Naive thymus-derived CD4-positive, alpha-beta T cell (primary cell): ENCODE measurements around the gene KCNE4. TPM values are rescaled to one million over a fixed set of nuclear protein-coding genes. Genes with fewer than 3 reads are reported as not detected.

Experiments used
- ATAC-seq: fragments of 150-1000 bp; cut with Tn5 transposase; 2 replicates; pipeline ENCODE4 v1.10.0; 2021; ENCODE audit warnings: mild to moderate bottlenecking, moderate library complexity
- CTCF ChIA-PET: fragments of 350-600 bp; sonication (Branson Sonifier 250); formaldehyde crosslinking; loops from one replicate; lab custom pipeline; 2021; ENCODE audit warnings: antibody characterized with exemption; lab: Charles Lee
- POLR2A ChIA-PET: fragments of 350-600 bp; sonication (Branson Sonifier 250); formaldehyde crosslinking; loops from one replicate; lab custom pipeline; 2021; ENCODE audit warnings: antibody characterized with exemption, inconsistent platforms; lab: Charles Lee
- DNase-seq, 9 donors: peaks; one replicate each; pipeline versions ENCODE4 v3.0.0 to v3.0.0-alpha.2; 2020 to 2022; ENCODE audit warnings: mixed read lengths in 1 of 9
- H3K27ac ChIP-seq: one replicate; pipeline ENCODE4 v1.7.0; 2013; ENCODE audit warnings: mild to moderate bottlenecking, low read depth, low read length, moderate library complexity
- H3K27me3 ChIP-seq, 2 donors: one replicate each; pipeline ENCODE4 v1.7.0; 2013; ENCODE audit warnings: low read length in 2 of 2, mild to moderate bottlenecking in 2 of 2, moderate library complexity in 2 of 2; ENCODE audit not compliant: control insufficient read depth in 2 of 2, insufficient read depth in 2 of 2
- H3K36me3 ChIP-seq, 3 experiments: 1 replicate in 2 of 3; 2 replicates in 1 of 3; pipeline ENCODE4 v1.7.0; 2013; ENCODE audit warnings: low read length in 3 of 3, mild to moderate bottlenecking in 3 of 3, moderate library complexity in 1 of 3; ENCODE audit not compliant: insufficient read depth in 3 of 3, control insufficient read depth in 2 of 3
- H3K4me1 ChIP-seq, 2 donors: one replicate each; pipeline ENCODE4 v1.7.0; 2013; ENCODE audit warnings: low read length in 2 of 2, mild to moderate bottlenecking in 2 of 2, moderate library complexity in 1 of 2; ENCODE audit not compliant: control insufficient read depth in 2 of 2, insufficient read depth in 2 of 2
- H3K4me3 ChIP-seq: 2 replicates; pipeline ENCODE4 v1.7.0; 2013; ENCODE audit warnings: mild to moderate bottlenecking, low read length
- H3K9me3 ChIP-seq, 3 experiments: 1 replicate in 2 of 3; 2 replicates in 1 of 3; pipeline ENCODE4 v1.7.0; 2013; ENCODE audit warnings: low read length in 3 of 3; ENCODE audit not compliant: control insufficient read depth in 2 of 3
- H3K27ac Mint-ChIP-seq, 9 donors: one replicate each; pipeline ENCODE4 v1.8.0; 2020 to 2022; ENCODE audit warnings: mixed read lengths in 9 of 9, mild to moderate bottlenecking in 8 of 9, moderate library complexity in 5 of 9, inconsistent platforms in 2 of 9
- H3K27me3 Mint-ChIP-seq, 5 donors: one replicate each; pipeline ENCODE4 v1.8.0; 2021 to 2022; ENCODE audit warnings: mixed read lengths in 5 of 5, mild to moderate bottlenecking in 1 of 5
- H3K36me3 Mint-ChIP-seq, 5 donors: one replicate each; pipeline ENCODE4 v1.8.0; 2020 to 2022; ENCODE audit warnings: mixed read lengths in 5 of 5, mild to moderate bottlenecking in 3 of 5, inconsistent platforms in 1 of 5
- H3K4me1 Mint-ChIP-seq, 7 donors: one replicate each; pipeline ENCODE4 v1.8.0; 2020 to 2022; ENCODE audit warnings: mixed read lengths in 7 of 7, mild to moderate bottlenecking in 3 of 7, inconsistent platforms in 1 of 7
- H3K4me3 Mint-ChIP-seq, 10 donors: one replicate each; pipeline ENCODE4 v1.8.0; 2020 to 2022; ENCODE audit warnings: mild to moderate bottlenecking in 10 of 10, mixed read lengths in 10 of 10, moderate library complexity in 6 of 10, inconsistent platforms in 2 of 10
- H3K9me3 Mint-ChIP-seq, 11 donors: one replicate each; pipeline ENCODE4 v1.8.0; 2020 to 2022; ENCODE audit warnings: mixed read lengths in 11 of 11, mild to moderate bottlenecking in 4 of 11, inconsistent platforms in 1 of 11, moderate library complexity in 1 of 11
- intact Hi-C, 2 donors: fragments of 100-400 bp; cut with micrococcal nuclease; formaldehyde crosslinking; loops; one replicate each; pipeline ENCODE4 v1.15.1; 2023
- polyA plus RNA-seq, 2 donors: library from polyadenylated mRNA; unstranded; fragments of 300-500 nt; fragmentation: Illumina TruSeq; gene quantifications; one replicate each; pipeline ENCODE4 v1.2.3, GENCODE V29; 2021
- total RNA-seq, 6 experiments: library from RNA in 5 of 6; stranded (reverse) in 5 of 6; gene quantifications; 1 replicate in 5 of 6; 2 replicates in 1 of 6; pipeline ENCODE4 v1.2.3 and lab custom pipeline; 2021 to 2026

The KCNE4 gene
- total and polyA plus RNA-seq, 7 experiments from 2014 or later, result not detected

DNA sequence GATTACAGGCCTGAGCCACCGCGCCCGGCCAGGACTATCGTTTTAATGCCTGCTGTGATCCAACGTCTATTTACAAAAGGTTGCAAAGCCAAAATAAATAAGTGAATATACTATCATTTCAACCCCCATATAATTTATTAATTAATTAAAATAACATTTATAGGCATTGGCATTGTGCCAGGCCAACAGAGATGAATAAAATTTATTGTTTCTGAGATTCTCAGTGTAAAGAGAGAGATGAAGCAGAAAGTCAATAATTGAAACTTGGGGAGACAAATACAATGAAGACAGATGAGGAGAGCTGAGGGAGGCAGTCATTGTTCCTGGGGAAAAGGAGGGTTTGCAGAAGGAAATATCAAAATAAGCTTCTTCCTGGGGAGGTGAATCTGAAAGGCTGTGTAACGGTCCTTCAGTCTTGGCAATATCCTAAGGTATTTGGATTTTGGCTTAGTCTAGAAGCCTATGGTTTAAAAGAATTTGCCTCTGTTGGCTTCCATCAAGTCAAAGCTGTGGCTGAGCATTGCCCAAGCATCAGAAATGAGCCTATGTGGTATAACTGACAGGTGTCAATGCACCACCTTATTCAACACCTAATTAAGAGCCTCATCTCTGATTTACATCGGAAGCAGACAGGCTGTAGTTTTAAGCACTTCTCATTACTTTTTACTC is 31.5 kb downstream of the KCNE4 start:
- Histone ChIP-seq H3K36me3 (no peaks in the 10 kb centered on the region), H3K27ac (no peak overlapping the region), H3K4me3 (no peak overlapping the region), H3K9me3 (no peaks in the 10 kb centered on the region), H3K4me1 (no peaks in the 10 kb centered on the region), H3K27me3 (no peaks in the 10 kb centered on the region)
- ChIA-PET CTCF (no interaction called here), POLR2A (no interaction called here)
- Mint-ChIP-seq H3K27ac (no peak overlapping the region), H3K9me3 (peaks cover 0 to 10% (median 0%) of the 10 kb centered on the region in 11 donors), H3K4me1 (no peaks in the 10 kb centered on the region), H3K4me3 (no peak overlapping the region), H3K36me3 (no peaks in the 10 kb centered on the region), H3K27me3 (peaks cover 0 to 11% (median 10%) of the 10 kb centered on the region in 5 donors)
- ATAC-seq, result no peak
- no peak for DNase-seq
- intact Hi-C loops, result no loop called here

DNA sequence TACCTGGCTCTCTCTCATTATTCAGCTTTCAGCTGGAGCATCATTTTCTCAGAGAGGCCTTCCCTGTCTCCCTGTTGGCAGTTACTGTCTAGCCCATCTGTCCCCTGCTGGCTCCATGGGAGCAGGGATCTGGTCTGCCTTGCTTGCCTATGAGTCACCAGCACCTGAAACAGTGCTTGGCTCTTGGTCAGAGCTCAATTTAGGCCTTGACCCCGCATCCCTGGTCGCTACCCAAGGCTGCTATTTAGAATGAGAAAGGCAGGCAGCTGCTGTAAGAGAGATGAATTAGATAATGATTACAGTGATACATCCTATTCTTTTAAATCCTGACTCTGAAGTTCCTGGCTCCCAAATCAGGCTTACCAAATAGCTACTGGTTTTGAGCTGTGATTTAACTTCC is 32.9 kb downstream of the KCNE4 start:
- POLR2A ChIA-PET, result no interaction called here
- Histone ChIP-seq H3K9me3 (no peaks in the 10 kb centered on the region), H3K4me1 (no peaks in the 10 kb centered on the region), H3K27ac (no peak overlapping the region), H3K27me3 (no peaks in the 10 kb centered on the region), H3K36me3 (no peaks in the 10 kb centered on the region), H3K4me3 (no peak overlapping the region)
- no peak for DNase-seq
- H3K27me3 Mint-ChIP-seq, result peaks cover 0 to 11% (median 5%) of the 10 kb centered on the region in 5 donors
- intact Hi-C loops, result no loop called here
- H3K36me3 Mint-ChIP-seq, result no peaks in the 10 kb centered on the region
- no peaks in the 10 kb centered on the region for H3K4me1 Mint-ChIP-seq
- CTCF ChIA-PET, result no interaction called here
- no peak for ATAC-seq
- H3K9me3 Mint-ChIP-seq, result peaks cover 0 to 4% (median 0%) of the 10 kb centered on the region in 11 donors
- no peak overlapping the region for H3K27ac Mint-ChIP-seq
- no peak overlapping the region for H3K4me3 Mint-ChIP-seq

DNA sequence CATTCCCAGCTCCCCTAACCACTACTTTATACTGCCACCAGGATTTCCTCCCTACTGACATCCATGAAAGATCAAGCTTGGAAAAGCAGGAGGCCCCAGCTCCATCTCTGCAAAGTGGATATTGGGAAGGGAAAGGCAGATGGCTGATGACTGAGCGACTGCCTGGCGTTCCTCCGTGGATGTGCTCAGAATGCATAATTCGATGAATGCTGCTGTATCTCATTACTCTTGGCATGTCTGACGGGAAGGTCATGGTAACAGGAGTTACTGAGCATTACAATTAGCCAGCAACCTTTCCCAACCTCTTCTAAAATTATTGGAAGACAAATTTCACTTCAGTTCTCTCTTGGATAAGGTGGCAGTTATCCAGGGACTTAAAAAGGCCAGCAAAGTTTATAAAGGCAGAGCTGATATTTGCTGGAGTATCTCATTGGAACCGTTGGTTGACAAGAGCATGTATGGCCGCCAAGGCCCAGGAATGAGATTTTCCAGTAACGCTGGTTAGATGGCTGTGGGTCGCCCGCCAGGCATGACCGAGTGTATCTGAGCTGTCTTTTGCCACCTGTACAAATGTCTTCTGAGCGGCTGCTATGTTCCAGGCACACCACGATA is 34.5 kb downstream of the KCNE4 start:
- no peak overlapping the region for H3K4me3 ChIP-seq
- ATAC-seq (no peak), DNase-seq (no peak)
- peaks cover 0 to 2% (median 0%) of the 10 kb centered on the region in 11 donors for H3K9me3 Mint-ChIP-seq
- no peaks in the 10 kb centered on the region for H3K36me3 Mint-ChIP-seq
- no peak overlapping the region for H3K27ac ChIP-seq
- peaks cover 0 to 10% (median 5%) of the 10 kb centered on the region in 5 donors for H3K27me3 Mint-ChIP-seq
- H3K27me3 ChIP-seq, result no peaks in the 10 kb centered on the region
- intact Hi-C loops, result no loop called here
- ChIA-PET CTCF (no interaction called here), POLR2A (no interaction called here)
- no peaks in the 10 kb centered on the region for H3K4me1 Mint-ChIP-seq
- no peak overlapping the region for H3K4me3 Mint-ChIP-seq
- H3K27ac Mint-ChIP-seq, result no peak overlapping the region
- H3K36me3 ChIP-seq, result no peaks in the 10 kb centered on the region
- no peaks in the 10 kb centered on the region for H3K9me3 ChIP-seq
- no peaks in the 10 kb centered on the region for H3K4me1 ChIP-seq

DNA sequence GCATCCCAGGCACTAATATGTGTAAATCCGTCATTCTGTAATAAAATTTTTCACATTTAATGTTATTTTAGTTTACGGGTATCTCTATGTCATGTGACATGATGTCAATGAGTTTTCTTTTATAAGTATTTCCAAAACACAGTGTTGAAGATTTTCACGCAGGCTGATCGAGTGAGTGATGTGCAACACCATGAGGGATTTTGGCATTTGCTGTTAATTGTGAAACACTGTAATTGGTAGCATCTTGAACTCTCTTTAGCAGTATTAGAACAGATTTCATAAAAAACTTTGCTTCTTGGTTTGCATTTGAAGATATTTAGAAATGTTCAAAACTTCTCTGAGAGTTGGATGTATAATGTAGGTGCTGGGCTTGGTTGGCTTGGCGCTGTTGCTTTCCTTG is 35.5 kb downstream of the KCNE4 start:
- Mint-ChIP-seq H3K4me3 (no peak overlapping the region), H3K36me3 (no peaks in the 10 kb centered on the region), H3K9me3 (peaks cover 0 to 3% (median 0%) of the 10 kb centered on the region in 11 donors), H3K27ac (no peak overlapping the region), H3K27me3 (peaks cover 0 to 15% (median 7%) of the 10 kb centered on the region in 5 donors), H3K4me1 (no peaks in the 10 kb centered on the region)
- no peak for DNase-seq
- ChIA-PET CTCF (no interaction called here), POLR2A (no interaction called here)
- Histone ChIP-seq H3K27me3 (no peaks in the 10 kb centered on the region), H3K36me3 (no peaks in the 10 kb centered on the region), H3K27ac (no peak overlapping the region), H3K4me3 (no peak overlapping the region), H3K4me1 (no peaks in the 10 kb centered on the region), H3K9me3 (no peaks in the 10 kb centered on the region)
- intact Hi-C loops, result no loop called here
- ATAC-seq, result no peak

DNA sequence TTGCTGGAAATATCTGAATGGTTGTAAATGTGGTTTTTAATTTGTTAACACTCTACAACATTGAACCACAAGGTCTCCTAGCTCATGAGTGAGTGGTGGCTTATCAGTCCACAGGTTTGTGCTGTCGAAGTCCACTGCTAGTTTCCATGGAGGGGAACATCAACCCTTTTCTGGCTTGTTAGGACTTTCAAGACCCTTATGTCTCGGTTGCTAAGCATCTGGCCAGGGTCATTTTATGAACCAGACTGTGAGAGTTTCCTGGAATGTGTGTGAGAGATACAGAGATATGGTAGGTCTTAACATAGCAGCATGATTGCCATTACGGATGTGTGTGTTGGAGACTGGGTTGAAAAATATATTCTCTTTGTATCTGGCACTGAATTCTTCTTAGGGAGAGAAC is 36.9 kb downstream of the KCNE4 start:
- peaks cover 0 to 3% (median 0%) of the 10 kb centered on the region in 11 donors for H3K9me3 Mint-ChIP-seq
- ChIA-PET POLR2A (no interaction called here), CTCF (no interaction called here)
- H3K4me3 Mint-ChIP-seq, result no peak overlapping the region
- intact Hi-C loops, result no loop called here
- no peak overlapping the region for H3K4me3 ChIP-seq
- H3K27ac Mint-ChIP-seq, result no peak overlapping the region
- H3K4me1 ChIP-seq, result no peaks in the 10 kb centered on the region
- H3K36me3 Mint-ChIP-seq, result no peaks in the 10 kb centered on the region
- no peaks in the 10 kb centered on the region for H3K4me1 Mint-ChIP-seq
- no peak for DNase-seq
- ATAC-seq, result no peak
- H3K9me3 ChIP-seq, result no peaks in the 10 kb centered on the region
- H3K27ac ChIP-seq, result no peak overlapping the region
- H3K27me3 ChIP-seq, result no peaks in the 10 kb centered on the region
- no peaks in the 10 kb centered on the region for H3K36me3 ChIP-seq
- peaks cover 0 to 15% (median 7%) of the 10 kb centered on the region in 5 donors for H3K27me3 Mint-ChIP-seq

DNA sequence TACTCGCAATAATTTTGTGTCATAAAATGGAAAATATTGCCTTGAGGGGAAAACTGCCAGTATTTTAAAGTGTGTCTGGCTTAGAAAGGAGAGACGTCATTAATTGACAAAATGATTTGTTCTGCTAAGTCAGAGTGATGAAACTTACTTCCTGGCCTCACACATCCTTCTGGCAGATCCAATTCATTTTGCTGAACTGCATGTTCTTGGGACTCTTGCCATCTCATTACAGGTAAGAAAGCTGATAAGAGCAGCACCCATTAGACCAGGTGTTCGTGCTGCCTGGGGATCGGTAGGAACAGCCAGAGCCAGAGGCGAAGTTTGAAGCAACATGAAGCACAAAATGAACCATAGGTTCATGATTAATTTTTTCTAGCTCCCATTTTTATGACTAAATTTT is 38.0 kb downstream of the KCNE4 start:
- POLR2A ChIA-PET, result no interaction called here
- no peak overlapping the region for H3K27ac ChIP-seq
- no peaks in the 10 kb centered on the region for H3K27me3 ChIP-seq
- no peaks in the 10 kb centered on the region for H3K36me3 ChIP-seq
- intact Hi-C loops, result no loop called here
- Mint-ChIP-seq H3K9me3 (peaks cover 0 to 3% (median 0%) of the 10 kb centered on the region in 11 donors), H3K27me3 (peaks cover 0 to 15% (median 7%) of the 10 kb centered on the region in 5 donors), H3K27ac (no peak overlapping the region), H3K4me3 (no peak overlapping the region), H3K4me1 (no peaks in the 10 kb centered on the region), H3K36me3 (no peaks in the 10 kb centered on the region)
- DNase-seq (no peak), ATAC-seq (no peak)
- H3K4me3 ChIP-seq, result no peak overlapping the region
- CTCF ChIA-PET, result no interaction called here
- H3K9me3 ChIP-seq, result no peaks in the 10 kb centered on the region
- no peaks in the 10 kb centered on the region for H3K4me1 ChIP-seq
